Measurements from ENCODE around the gene TMEM63C.

DNA sequence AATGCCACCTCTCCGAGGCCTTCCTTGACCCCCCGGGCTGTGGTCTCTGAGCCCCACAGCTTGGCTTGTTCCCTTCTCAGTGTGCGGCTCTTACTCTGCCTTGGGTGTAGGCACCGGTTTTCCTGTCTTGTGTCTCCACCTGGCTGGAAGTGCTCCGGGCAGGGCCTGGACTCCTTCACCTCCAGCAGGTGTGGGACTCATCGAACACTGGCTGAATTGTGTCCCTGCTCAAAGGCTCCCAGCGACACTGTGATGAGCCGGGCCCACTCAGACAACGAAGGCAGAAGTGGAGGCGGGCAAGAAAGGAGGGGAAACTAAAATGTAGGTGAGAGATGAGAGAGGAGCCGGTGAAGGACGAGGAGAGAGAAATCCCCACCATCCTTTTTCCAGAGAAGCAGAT is 18.0 kb downstream of the TMEM63C start:
- TF ChIP-seq, protein P1, sequence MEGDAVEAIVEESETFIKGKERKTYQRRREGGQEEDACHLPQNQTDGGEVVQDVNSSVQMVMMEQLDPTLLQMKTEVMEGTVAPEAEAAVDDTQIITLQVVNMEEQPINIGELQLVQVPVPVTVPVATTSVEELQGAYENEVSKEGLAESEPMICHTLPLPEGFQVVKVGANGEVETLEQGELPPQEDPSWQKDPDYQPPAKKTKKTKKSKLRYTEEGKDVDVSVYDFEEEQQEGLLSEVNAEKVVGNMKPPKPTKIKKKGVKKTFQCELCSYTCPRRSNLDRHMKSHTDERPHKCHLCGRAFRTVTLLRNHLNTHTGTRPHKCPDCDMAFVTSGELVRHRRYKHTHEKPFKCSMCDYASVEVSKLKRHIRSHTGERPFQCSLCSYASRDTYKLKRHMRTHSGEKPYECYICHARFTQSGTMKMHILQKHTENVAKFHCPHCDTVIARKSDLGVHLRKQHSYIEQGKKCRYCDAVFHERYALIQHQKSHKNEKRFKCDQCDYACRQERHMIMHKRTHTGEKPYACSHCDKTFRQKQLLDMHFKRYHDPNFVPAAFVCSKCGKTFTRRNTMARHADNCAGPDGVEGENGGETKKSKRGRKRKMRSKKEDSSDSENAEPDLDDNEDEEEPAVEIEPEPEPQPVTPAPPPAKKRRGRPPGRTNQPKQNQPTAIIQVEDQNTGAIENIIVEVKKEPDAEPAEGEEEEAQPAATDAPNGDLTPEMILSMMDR (conservative IDR thresholded peaks at IDR 0.05; ENCODE audit: low read length) = no peak
- no peak for TF ChIP-seq EZH2phosphoT487 (IDR thresholded peaks at IDR 0.05; ENCODE audit: borderline replicate concordance)
